NCI-H460 (cell line): Measurements from ENCODE around the gene TTC7B. TPM values are rescaled to one million over a fixed set of nuclear protein-coding genes. Genes with fewer than 3 reads are reported as not detected.

Experiments
- DNase-seq: peaks from one replicate; pipeline ENCODE4 v3.0.0-alpha.2; 2016; ENCODE audit warnings: low read depth; ENCODE audit errors: extremely low read depth
- total RNA-seq: library from RNA; depleted of rRNA; stranded (reverse); fragments of >200 nt; shearing (Covaris generic); gene quantifications from 2 replicates; pipeline ENCODE4 v1.2.3, GENCODE V29; 2014

TTC7B gene
- total RNA-seq, 1 experiment from 2014 or later = 40.9 TPM

DNA sequence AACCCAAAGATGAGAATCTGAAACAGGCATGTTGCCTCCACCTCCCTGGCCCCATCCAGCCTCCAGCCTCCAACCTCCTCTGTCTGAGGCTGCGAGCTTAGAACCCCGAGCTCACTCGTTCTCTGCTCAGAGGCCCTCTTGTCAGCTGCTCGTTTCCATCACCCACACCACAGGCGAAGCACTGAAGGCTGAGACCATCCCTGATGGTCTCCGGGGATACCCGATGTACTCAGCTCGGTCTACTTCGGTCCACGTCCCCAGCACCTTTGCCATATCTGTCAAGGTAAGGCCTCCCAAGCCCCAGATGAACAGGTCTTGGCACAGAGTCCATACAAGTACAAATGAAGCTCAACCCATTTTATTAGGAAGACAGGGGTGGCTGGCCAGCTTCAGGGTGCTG, 72.4 kb downstream of the TTC7B start:
- no peak for DNase-seq

- DNase-seq = no peak
These were observed 72.8 kb downstream of the TTC7B start for GRCh38 chr14:90743425-90743824.

- no peak for DNase-seq
These were observed 73.5 kb downstream of the TTC7B start for GRCh38 chr14:90742729-90743128.

GRCh38 chr14:90742252-90742651, 74.0 kb downstream of the TTC7B start:
- no peak for DNase-seq

- no peak for DNase-seq
These were observed 74.6 kb downstream of the TTC7B start for GRCh38 chr14:90741682-90741946.

DNA sequence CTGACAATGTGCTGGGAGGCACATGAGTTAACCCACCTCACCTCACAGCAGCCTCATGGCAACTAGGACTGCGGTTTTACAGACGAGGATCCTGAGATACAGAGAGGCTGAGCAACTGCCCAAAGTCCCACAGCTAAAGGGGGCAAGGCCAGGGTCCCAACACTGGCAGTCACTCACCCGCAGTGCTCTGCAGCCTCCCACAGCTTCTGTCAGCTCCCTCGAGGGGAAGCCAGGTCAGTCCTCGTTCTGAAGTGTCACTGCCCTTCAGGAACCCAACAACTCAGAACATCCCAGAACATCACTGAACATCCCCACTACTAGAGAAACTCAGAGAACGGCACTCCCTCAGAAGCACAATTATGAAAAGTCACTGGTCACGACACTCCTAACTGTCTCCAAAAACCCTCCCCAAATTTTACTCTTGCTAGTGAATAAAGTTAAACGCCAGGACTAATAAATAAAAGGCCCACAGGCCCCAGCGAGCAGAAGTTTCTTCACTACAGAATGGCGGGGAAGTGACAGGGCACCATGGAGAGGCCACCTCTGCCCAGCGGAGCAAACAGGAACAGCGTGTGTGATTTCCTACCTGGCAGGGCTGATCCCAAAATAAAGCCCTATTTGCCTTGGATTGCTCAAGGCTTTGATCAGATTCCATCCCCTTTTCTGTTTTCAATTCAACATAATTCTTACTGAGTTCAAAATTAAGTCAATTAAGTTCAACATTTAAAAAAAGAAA, 75.1 kb downstream of the TTC7B start:
- no peak for DNase-seq

DNA sequence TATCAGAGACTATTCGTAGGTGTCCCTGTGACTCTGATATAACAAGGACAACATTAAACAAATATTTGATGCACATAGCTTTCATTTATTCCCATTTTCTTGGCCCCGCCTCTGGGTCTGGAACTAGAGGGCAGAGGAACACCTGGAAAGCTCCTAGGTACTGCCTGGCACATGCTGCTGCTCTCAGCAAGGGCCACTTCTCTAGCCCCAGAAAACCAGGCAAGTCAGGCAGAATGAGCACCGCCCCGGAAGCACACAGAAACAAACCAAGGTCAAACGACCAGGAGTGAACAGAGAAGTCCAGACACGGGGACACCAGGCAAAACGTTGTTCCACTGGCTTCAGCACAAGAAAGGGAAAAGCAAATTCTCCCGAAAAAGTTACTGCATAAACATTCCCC, 76.1 kb downstream of the TTC7B start:
- no peak for DNase-seq

- DNase-seq = no peak
These were observed 76.7 kb downstream of the TTC7B start for GRCh38 chr14:90739318-90740068.

DNA sequence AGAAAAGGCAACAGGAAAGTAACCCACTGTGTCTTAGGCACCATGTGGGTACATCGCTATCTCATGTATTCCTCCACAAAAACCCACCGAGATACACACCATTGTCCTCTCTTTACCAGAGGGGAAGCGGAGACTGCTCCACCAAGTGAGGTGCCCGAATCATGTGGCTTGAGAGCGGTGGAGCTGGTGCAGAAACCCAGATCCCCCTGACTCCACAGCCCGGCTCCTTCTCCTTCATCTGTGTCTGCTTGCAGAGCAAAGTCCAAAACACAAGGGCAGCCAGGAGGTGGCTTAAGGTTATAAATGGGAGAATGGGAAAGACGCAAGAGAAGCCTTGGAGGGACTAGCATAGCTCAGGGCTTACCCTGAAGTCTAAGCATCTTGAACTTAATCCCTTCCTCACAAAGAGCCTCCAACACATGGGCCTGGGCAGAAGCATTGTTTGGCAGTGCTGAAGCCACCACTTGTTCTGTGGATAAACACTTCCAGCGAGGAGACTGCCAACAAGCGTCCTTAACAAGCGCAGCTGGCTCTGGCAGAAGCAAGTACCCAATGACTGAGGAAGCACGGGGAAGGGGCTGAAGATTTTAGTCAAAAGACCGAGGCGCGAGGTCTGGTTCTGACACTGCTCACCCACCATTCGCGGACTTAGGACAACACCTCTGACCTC, 83.0 kb downstream of the TTC7B start:
- no peak for DNase-seq

GRCh38 chr14:90732718-90733117, 83.5 kb downstream of the TTC7B start:
- DNase-seq = no peak

DNA sequence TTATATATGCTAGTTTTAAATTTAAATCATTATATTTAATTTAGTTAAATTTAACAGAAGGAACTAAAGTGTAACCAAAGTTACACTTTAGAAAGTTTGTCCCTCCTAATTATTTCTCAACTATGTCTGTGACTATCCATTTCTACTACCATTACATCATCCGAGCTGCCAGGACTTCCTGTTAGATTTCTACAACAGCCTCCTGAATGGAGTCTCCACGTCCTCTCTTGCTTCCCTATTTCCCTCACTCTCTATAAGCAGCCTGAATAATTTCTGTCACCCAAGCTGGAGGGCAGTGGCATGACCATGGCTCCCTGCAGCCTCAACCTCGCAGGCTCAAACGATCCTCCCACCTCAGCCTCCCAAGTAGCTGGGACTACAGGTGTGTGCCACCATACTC, 84.1 kb downstream of the TTC7B start:
- DNase-seq = no peak

GRCh38 chr14:90731487-90731886, 84.7 kb downstream of the TTC7B start:
- DNase-seq = no peak

- DNase-seq = no peak
These were observed 85.9 kb downstream of the TTC7B start for GRCh38 chr14:90730206-90730766.

DNA sequence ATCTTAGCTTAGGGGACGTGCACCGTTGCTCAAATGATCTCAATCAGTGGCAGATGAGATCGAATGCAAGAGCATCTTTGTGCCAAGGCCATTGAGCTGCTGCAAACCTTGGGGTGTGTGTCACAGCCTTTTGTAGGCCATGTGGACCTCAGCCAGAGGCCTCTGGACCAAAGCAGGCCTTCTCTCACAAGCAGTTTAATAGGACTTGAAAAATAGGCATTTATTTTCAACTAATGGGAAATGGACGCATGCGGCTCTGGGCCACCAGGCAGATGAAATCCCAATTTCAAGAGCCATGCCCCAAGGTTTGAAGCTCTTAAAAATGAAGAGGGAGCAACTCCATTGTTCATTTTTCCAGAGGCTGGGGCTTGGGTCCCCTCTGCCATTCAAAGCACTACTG, 87.3 kb downstream of the TTC7B start:
- DNase-seq = no peak

GRCh38 chr14:90727082-90727481, 89.1 kb downstream of the TTC7B start:
- DNase-seq = no peak

DNA sequence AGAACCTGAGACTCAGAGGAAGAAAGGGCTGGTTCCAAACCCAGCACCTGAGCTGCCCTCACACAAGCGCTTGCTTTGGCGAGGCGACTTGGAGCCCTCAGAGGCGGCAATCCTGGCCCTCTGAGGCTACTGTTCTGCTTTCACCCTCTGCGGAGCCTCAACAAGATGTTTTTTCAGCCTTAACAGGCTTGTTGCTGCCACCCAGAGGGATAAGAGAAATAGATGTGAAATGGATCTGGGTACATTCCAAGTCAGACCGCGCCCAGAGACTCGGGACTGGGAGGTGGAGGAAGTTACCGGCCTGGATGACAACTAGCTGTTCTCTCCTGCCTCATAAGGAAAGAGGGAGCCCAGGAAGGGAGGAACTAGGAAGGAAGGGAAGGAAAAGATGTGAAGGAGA, 89.6 kb downstream of the TTC7B start:
- peak; percentile 51 for DNase-seq

GRCh38 chr14:90724866-90725265, 91.4 kb downstream of the TTC7B start:
- DNase-seq = no peak

DNA sequence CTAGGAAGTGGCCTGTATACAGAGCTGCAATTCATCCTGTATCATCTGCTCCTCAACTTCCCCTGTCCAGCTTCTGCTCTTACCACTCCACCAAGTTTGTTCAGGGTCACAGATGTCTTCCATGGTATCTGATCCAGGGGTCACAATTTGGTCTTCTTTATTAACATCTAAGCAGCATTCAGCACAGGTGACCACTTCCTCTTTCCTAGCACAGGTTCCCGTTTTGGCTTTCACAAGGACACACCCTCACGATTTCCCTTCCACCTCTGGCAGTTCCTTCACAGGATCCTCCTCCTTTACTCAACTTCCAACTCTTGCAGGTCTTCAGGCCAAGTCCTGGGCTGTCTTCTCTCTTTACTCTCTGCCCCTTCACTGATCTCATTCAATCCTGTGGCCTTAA, 93.6 kb downstream of the TTC7B start:
- no peak for DNase-seq

DNA sequence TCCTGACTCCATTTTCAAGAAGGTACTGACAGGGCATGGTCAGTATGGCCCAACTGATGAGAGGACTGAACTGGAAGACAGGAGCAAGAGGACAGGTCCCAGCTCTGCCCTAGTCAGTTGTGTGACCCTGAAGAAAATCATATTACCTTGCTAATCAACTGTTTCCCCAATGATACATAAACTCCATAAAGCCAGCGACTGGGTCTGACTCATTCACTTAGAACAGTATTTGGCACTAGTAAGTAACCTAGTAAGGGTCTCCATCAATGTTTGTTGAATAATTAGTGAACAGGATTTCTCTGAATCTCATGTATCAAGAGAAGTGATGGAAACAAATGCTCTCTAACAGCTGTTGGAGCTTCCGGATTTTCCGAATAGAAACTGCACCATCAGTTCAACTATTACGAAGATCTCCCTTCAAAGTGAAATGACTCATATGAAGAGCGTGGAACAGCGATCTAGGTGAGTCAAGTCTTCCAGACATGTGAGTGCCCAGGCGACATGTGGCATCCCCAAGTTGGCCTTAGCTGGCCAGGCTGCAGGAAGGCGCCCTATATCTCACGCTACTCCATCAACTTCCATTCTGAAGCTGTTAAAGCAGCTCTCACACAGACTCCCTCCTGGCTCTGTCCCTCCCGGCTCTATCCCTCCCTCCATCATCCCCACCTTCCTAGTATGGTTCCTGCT, 94.5 kb downstream of the TTC7B start:
- DNase-seq = no peak

- DNase-seq = no peak
These were observed 95.4 kb downstream of the TTC7B start for GRCh38 chr14:90720832-90721231.

- DNase-seq = no peak
These were observed 95.9 kb downstream of the TTC7B start for GRCh38 chr14:90720336-90720735.
